ENCODE results near the gene MICAL2.

Gene MICAL2

GRCh38 chr11:12291766-12292165 lies 181.4 kb downstream of the MICAL2 start:
- no peak for DNase-seq

GRCh38 chr11:12292766-12293165 lies 182.4 kb downstream of the MICAL2 start:
- DNase-seq: no peak

GRCh38 chr11:12293486-12293885 lies 183.1 kb downstream of the MICAL2 start:
- no peak for DNase-seq

- DNase-seq: no peak
Measured at GRCh38 chr11:12294613-12295012, 184.2 kb downstream of the MICAL2 start.

DNA sequence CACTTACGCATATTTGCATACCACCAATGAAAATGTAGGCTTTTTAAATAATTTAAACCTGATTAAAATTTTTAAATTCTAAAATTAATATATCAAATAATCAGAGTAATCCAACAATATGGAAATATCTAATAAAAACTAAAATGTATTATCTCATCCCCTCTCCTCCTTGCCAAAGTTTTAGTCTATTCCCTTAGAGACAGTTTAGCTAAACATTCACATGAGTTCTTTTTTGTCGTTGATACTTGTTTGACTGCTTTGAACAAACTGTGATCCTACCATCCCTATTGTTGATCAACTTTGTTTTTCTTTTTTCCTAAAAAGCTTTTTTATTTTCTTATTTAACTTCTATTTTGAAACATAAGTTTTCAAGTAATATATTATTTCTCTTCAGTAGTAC lies 185.6 kb downstream of the MICAL2 start:
- no peak for DNase-seq

GRCh38 chr11:12298610-12299009 lies 188.2 kb downstream of the MICAL2 start:
- DNase-seq: no peak

- DNase-seq: no peak
Measured at GRCh38 chr11:12301379-12301778, 191.0 kb downstream of the MICAL2 start.

- DNase-seq: no peak
Measured at GRCh38 chr11:12303421-12304149, 193.2 kb downstream of the MICAL2 start.

DNA sequence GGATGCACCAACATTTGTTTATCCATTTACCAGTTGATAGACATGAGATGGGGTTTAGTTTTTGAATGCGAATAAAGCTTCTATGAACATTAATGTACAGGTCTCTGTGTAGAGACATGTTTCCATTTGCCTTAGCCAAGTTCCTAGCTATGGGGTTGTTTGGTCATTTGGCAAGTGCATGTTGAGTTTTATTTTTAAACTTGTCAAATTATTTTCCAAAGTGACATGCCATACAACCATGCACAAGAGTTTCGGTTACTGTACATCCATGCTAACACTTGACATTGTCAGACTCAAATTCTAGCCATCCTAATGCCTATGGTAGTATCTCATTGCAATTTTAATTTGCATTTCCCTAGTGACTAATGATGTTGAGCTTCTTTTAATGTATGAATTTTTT lies 196.4 kb downstream of the MICAL2 start:
- DNase-seq: no peak

DNA sequence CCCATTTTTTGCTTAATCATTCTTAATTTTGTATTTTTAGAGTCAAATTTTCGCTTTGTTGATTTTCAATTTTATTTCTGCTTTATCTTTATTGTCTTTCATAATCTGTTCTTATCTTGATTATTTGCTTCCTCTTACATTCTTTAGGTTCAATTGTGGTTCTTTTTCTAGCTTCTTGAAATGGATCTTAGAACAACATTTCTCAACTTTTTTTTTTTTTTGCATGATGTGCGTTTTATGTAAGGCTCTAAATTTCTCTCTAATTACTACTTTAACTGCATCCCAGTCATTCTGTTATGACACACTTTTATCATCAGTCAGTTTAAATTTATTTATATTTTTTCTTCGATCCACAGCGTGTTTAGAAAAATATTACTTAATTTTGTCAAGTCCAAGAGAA lies 201.7 kb downstream of the MICAL2 start:
- no peak for DNase-seq

Measured in NCI-H1436 (cell line).